Suprapubic skin (tissue), 3 donors: ENCODE measurements around the gene RPS3A.

Experiments
- CTCF ChIP-seq, 2 donors: fragments of 200-600 bp in 1 of 2; fragments of 450-650 bp in 1 of 2; sonication (generic) in 1 of 2; IDR thresholded peaks; one replicate each; pipeline ENCODE4 v1.5.1; 2016 to 2019; ENCODE audit warnings: antibody characterized with exemption in 2 of 2, mild to moderate bottlenecking in 1 of 2, moderate library complexity in 1 of 2
- EP300 ChIP-seq: sonication (generic); formaldehyde crosslinking; IDR thresholded peaks from one replicate; pipeline ENCODE4 v1.6.1; 2017; ENCODE audit warnings: antibody characterized with exemption

- TF ChIP-seq EP300 (no peak), CTCF (IDR thresholded peaks at IDR 0.05) (no peak)
Observed at GRCh38 chr4:151099976-151100417, 569 bp downstream of the RPS3A start.
